GM18867 (cell line): ENCODE measurements around the gene AGGF1.
"Not testable (repeated sequence)": the region's sequence is repeated elsewhere in the genome, so short reads cannot be mapped to it uniquely, and the experiment has no call there.

Experiments
- ATAC-seq: cut with Tn5 transposase; IDR thresholded peaks from one replicate; pipeline ENCODE4 v1.9.1; 2021; ENCODE audit warnings: mild to moderate bottlenecking, moderate library complexity; ENCODE audit not compliant: unreplicated experiment

The AGGF1 gene

GRCh38 chr5:77030097-77031071 is at the start of gene AGGF1:
TSS of gene AGGF1 (plus strand) at chr5:77030404. CDS start at chr5:77030767, 363 bp downstream.
- ATAC-seq: peak; percentile 99

GRCh38 chr5:76980518-76981144 is 49.6 kb upstream of the AGGF1 start:
- ATAC-seq: no peak

DNA sequence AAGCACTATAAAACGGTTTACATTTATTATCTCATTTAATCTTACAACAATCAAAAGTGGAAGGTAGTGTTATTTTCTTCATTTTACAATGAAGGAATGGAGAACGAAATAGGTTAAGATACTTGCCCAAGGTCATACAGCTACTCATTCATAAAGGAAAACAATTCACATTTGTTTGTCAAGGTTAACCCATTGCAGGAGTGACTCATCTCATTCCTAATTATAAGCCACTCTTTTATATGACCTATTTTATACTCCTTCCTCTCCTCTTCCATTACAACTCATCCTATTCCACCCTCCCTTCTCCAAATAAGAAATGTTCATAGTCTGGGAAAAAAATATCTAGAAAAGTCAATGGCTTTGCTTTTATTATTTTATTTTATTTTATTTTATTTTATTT is 47.8 kb upstream of the AGGF1 start:
- no peak for ATAC-seq

DNA sequence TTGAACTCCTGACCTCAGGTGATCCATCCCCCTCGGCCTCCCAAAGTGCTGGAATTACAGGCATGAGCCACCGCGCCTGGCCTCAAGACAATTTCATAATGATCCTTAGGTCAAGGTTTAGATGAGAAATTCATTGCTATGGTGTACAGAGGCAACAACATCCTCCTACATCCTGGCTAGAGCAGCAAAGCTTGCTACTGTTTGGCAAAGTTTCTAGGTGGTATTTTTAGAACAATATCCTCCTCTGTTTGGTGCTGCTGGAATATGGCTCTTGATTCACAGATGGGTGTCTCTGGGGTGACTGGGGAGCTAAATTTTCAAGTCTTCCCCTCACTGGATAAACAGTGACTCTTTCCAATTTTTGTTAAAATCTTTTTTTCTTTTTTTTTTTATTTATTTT is 46.7 kb upstream of the AGGF1 start:
- ATAC-seq: no peak

DNA sequence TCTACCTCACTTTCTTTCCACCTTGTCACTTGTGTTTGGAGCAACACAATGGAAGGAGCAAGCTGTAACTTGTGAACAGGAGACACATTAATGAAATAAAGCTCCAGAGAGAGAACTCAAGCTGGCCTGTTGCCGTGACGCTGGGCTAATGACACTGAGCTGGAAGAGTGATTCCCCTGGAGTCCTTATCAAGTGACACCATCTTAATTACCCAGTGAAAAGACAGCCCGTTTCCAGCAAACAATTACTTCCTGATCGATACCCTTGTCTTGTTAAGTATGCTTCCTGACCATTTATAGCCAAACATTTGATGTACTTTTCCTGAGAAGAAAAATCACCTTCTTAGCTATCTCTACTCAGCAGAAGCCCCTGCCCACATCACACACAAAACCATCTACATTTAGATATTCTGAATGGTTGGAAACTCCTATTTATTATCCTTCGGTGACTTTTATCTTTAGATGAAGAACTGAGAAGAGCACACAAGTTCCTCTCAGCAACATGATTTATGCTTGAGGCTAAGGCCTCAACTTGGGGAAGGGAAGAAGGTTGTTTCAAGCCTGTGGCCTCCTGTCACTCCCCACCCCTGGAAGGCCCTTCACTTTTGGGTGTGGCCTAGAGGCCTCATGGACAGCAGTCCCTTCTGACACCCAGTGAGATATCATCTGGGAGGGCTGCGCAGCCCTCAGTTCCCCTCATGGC is 43.2 kb upstream of the AGGF1 start:
- ATAC-seq: no peak

- no peak for ATAC-seq
These were observed 39.2 kb upstream of the AGGF1 start for GRCh38 chr5:76990899-76991459.

- ATAC-seq: not testable (repeated sequence)
These were observed 36.8 kb upstream of the AGGF1 start for GRCh38 chr5:76993436-76993835.

DNA sequence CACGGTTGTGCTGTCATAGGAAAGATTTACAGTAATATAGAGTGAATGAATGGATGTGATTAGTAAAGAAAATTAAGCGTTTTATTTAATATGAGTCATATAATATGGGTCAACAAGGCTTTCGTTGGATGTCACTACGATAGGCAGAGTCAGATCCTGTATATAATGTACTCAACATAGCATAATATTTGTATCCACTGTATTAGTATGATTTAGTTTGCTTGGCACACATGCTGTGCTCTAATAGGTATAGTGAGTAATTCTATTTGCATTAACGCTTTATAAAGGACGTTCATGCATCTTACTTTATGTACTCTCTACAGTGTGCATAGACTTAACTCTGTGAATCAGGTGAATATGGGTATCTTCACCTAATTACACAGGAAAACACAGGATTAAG is 35.9 kb upstream of the AGGF1 start:
- ATAC-seq: no peak

DNA sequence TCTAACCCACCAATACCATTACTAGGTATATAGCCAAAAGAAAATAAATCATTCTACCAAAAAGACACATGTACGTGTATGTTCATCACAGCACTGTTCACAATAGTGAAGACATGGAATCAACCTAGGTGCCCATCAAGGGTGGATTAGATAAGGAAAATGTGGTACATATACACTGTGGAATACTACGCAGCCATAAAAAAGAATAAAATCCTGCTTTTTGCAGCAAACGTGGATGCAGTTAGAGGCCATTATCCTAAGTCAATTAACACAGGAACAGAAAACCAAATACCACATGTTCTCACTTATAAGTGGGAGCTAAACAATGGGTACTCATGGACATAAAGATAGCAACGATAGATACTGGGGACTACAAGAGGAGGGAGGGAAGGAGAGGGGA is 32.0 kb upstream of the AGGF1 start:
- ATAC-seq: not testable (repeated sequence)

GRCh38 chr5:76999451-76999850 is 30.8 kb upstream of the AGGF1 start:
- ATAC-seq: no peak

DNA sequence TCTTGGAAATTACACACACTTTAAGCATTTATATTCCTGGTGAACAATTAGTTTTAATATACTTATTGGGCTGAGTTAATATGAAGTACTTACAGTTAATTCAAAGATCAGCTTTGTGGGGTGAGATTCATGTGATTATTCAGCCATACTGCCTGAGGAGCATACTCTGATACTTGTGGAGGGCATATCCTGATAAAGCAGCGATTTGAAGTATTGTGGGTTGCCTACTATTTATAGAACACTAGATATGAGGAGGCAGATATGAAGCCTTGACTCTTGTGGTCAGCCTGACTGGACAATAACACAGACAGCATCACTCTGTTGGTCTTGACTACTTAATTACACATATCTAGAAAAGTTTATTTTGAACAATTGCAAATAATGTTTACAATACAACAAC is 27.0 kb upstream of the AGGF1 start:
- ATAC-seq: no peak

- no peak for ATAC-seq
These were observed 24.1 kb upstream of the AGGF1 start for GRCh38 chr5:77006124-77006523.

- ATAC-seq: no peak
These were observed 21.8 kb upstream of the AGGF1 start for GRCh38 chr5:77008413-77008812.

GRCh38 chr5:77010243-77010642 is 20.0 kb upstream of the AGGF1 start:
- ATAC-seq: no peak

GRCh38 chr5:77011498-77011897 is 18.7 kb upstream of the AGGF1 start:
- no peak for ATAC-seq

GRCh38 chr5:77012601-77013000 is 17.6 kb upstream of the AGGF1 start:
- ATAC-seq: no peak

DNA sequence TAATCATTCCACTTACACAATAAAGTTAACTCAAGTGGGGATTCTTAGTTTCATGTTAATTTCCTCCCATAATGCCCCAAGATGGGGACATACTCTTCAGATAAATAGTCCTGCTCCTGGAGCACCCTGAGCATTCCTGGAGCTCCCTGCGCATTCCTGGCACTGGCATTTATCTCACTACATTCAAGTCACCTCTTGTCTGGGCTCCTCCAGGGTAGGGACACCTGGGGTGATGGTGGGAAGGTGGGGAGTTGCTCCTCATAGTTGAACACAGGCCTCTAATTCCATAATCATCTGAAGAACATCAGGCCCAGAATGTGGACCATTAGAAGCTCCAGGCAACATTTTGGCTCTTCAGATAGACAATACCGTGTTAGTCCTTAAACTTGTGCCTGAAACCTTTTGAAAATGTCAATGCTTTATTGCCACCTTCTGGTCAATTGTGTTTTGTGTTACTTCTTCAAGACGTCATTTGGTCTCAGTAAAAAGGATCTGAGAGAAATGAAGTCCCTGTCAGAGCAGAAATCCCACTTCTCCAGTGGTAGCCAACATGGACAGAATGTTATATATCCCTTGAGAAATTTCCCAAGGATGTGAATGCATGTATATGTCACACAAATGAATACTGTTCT is 14.2 kb upstream of the AGGF1 start:
- ATAC-seq: no peak

- ATAC-seq: no peak
These were observed 13.2 kb upstream of the AGGF1 start for GRCh38 chr5:77016962-77017361.

GRCh38 chr5:77017668-77018067 is 12.5 kb upstream of the AGGF1 start:
- no peak for ATAC-seq

DNA sequence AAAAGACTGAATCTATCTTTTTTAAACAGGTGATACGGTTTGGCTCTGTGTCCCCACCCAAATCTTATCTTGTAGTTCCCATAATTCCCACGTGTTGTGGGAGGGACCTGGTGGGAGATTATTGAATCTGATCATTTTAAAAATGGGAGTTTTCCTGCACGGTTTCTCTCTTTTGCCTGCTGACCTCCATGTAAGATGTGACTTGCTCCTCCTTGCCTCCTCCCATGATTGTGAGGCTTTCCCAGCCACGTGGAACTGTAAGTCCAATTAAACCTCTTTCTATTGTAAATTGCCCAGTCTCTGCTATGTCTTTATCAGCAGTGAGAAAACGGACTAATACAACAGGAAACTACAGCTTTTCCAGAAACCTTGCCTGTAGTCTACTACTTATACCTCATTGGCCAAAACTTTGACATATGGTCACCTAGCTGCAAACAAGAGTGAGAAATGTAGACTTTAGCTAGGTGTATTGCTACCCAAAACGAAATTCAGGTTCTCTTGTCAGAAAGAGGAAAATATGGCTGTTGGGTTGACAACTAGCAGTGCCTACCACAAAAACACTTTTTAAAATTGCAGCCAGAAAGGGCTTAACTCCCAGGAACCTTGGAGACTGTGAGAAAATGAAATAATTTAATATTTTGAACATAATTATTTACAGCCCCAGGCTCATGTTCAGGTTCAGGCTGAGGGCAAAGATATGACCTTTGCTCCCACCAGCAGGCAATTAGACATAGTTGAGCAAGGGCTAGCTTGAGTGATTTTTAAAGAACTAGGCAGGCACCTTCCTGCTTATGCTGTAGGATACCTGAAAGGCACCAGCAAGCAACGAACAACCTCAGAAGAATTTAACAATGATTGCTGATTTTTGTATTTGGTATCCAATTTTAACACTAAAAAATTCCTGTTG is 7.4 kb upstream of the AGGF1 start:
- no peak for ATAC-seq
